ENCODE measurements around the gene SAFB.

DNA sequence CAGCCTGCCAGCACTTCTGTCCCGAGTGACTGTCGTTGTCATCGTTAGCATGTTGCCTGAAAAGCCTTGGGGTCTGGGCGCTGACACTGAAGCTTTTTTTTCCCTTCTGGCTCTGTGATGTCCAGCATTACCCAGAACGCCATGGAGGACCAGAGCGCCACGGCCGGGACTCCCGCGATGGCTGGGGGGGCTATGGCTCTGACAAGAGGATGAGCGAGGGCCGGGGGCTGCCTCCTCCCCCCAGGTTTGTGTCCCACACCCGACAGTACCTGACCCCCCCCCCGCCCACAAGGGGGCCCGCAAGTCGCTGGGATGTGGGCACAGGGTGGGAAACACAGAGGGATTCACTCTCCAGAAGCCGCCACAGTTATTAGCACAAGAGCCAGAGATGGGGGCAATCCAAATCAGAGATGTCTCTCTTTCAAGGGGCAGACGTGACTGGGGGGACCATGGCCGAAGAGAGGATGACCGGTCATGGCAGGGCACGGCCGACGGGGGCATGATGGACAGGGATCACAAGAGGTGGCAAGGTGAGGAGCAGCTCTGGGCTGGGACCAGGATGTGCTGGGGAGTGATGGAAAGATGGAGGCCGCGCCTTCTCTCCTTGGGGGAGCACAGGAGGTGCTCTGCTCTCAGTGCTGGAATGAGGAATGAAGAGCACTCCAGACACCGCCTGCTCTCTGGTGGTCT, 44.2 kb downstream of the SAFB start:
- TF ChIP-seq MXI1 (IDR thresholded peaks at IDR 0.05; ENCODE audit: borderline replicate concordance, low read depth, low read length) = no peak
- TF ChIP-seq, protein P1, sequence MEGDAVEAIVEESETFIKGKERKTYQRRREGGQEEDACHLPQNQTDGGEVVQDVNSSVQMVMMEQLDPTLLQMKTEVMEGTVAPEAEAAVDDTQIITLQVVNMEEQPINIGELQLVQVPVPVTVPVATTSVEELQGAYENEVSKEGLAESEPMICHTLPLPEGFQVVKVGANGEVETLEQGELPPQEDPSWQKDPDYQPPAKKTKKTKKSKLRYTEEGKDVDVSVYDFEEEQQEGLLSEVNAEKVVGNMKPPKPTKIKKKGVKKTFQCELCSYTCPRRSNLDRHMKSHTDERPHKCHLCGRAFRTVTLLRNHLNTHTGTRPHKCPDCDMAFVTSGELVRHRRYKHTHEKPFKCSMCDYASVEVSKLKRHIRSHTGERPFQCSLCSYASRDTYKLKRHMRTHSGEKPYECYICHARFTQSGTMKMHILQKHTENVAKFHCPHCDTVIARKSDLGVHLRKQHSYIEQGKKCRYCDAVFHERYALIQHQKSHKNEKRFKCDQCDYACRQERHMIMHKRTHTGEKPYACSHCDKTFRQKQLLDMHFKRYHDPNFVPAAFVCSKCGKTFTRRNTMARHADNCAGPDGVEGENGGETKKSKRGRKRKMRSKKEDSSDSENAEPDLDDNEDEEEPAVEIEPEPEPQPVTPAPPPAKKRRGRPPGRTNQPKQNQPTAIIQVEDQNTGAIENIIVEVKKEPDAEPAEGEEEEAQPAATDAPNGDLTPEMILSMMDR (conservative IDR thresholded peaks at IDR 0.05; ENCODE audit: low read depth, low read length) = no peak
- TF ChIP-seq RFX5 (IDR thresholded peaks at IDR 0.05; ENCODE audit: low read depth, low read length) = no peak
- TF ChIP-seq, protein P2, sequence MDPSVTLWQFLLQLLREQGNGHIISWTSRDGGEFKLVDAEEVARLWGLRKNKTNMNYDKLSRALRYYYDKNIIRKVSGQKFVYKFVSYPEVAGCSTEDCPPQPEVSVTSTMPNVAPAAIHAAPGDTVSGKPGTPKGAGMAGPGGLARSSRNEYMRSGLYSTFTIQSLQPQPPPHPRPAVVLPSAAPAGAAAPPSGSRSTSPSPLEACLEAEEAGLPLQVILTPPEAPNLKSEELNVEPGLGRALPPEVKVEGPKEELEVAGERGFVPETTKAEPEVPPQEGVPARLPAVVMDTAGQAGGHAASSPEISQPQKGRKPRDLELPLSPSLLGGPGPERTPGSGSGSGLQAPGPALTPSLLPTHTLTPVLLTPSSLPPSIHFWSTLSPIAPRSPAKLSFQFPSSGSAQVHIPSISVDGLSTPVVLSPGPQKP (IDR thresholded peaks at IDR 0.05; ENCODE audit: borderline replicate concordance, low read depth, low read length) = no peak
- no peak for TF ChIP-seq POLR2A (IDR thresholded peaks at IDR 0.05; ENCODE audit: low read depth, low read length)
- no peak for TF ChIP-seq FOS (IDR thresholded peaks at IDR 0.05; ENCODE audit: low read depth, low read length)
